GM10847 (cell line): ENCODE measurements around the gene RANGAP1.

Source experiments
- POLR2A ChIP-seq: IDR thresholded peaks from 2 replicates; pipeline ENCODE4 v1.6.1; 2011; ENCODE audit not compliant: insufficient read length; ENCODE audit errors: extremely low read depth

RANGAP1 gene

GRCh38 chr22:41231369-41231768 lies 54.6 kb downstream of the RANGAP1 start:
- no peak for TF ChIP-seq POLR2A

- no peak for TF ChIP-seq POLR2A
Observed at GRCh38 chr22:41230401-41230785, 55.6 kb downstream of the RANGAP1 start.

- no peak for TF ChIP-seq POLR2A
Observed at GRCh38 chr22:41229730-41230400, 56.1 kb downstream of the RANGAP1 start.

- TF ChIP-seq POLR2A, result no peak
Observed at GRCh38 chr22:41229215-41229614, 56.8 kb downstream of the RANGAP1 start.

GRCh38 chr22:41226723-41227655 lies 59.0 kb downstream of the RANGAP1 start:
- no peak for TF ChIP-seq POLR2A

GRCh38 chr22:41223535-41223934 lies 62.5 kb downstream of the RANGAP1 start:
- TF ChIP-seq POLR2A, result no peak

- no peak for TF ChIP-seq POLR2A
Observed at GRCh38 chr22:41222846-41223507, 63.0 kb downstream of the RANGAP1 start.

GRCh38 chr22:41217553-41218157 lies 68.3 kb downstream of the RANGAP1 start:
- TF ChIP-seq POLR2A, result no peak

GRCh38 chr22:41216984-41217383 lies 69.0 kb downstream of the RANGAP1 start:
- TF ChIP-seq POLR2A, result no peak

GRCh38 chr22:41215926-41216325 lies 70.1 kb downstream of the RANGAP1 start:
- no peak for TF ChIP-seq POLR2A

- no peak for TF ChIP-seq POLR2A
Observed at GRCh38 chr22:41215409-41215808, 70.6 kb downstream of the RANGAP1 start.

- no peak for TF ChIP-seq POLR2A
Observed at GRCh38 chr22:41206719-41207118, 79.3 kb downstream of the RANGAP1 start.

- peak; percentile 70 for TF ChIP-seq POLR2A
Observed at GRCh38 chr22:41204992-41205900, 80.7 kb downstream of the RANGAP1 start, which contains the start of gene L3MBTL2. TSS of gene L3MBTL2 (plus strand) at chr22:41205312. CDS start at chr22:41205363, 51 bp downstream.

- TF ChIP-seq POLR2A, result no peak
Observed at GRCh38 chr22:41204066-41204465, 81.9 kb downstream of the RANGAP1 start.
